Globus pallidus (tissue), 1 donor: ENCODE results near the gene SPDYE2B.
"Not testable (repeated sequence)": the region's sequence is repeated elsewhere in the genome, so short reads cannot be mapped to it uniquely, and the experiment has no call there.

Experiments used
- DNase-seq: peaks from one replicate; pipeline ENCODE4 v3.0.0-alpha.2; 2015; ENCODE audit warnings: low spot score

SPDYE2B gene

GRCh38 chr7:102698962-102699750, 49.0 kb downstream of the SPDYE2B start:
- not testable (repeated sequence) for DNase-seq
